IMR-90 (cell line): ENCODE data around the gene CENPP.

ENCODE experiments used
- BHLHE40 ChIP-seq: fragments of 150-350 bp; IDR thresholded peaks from 2 replicates; pipeline ENCODE4 v1.6.1; 2016; ENCODE audit warnings: mild to moderate bottlenecking, low read depth, low read length
- CTCF ChIP-seq: conservative IDR thresholded peaks from 2 replicates; pipeline ENCODE4 v1.5.1; 2012; ENCODE audit warnings: mild to moderate bottlenecking, low read depth, low read length, improper control_type of control experiment
- USF2 ChIP-seq: fragments of 150-350 bp; IDR thresholded peaks from 2 replicates; pipeline ENCODE4 v1.6.1; 2017; ENCODE audit warnings: mild to moderate bottlenecking, antibody characterized with exemption, low read length, low read depth

GRCh38 chr9:92590377-92590776, 264.6 kb downstream of the CENPP start:
- TF ChIP-seq BHLHE40 (no peak), USF2 (no peak), CTCF (no peak)
